Activated CD4-positive, alpha-beta T cell treated with anti-CD3 and anti-CD28 coated beads, Interleukin-2, amount 50 U/mL, for 4 hours (primary cell): ENCODE results near the gene ACO1.
A peak's percentile ranks its signal among the peaks of the same experiment; 100 is the strongest.

Experiments used
- DNase-seq, 2 experiments: peaks; one replicate each; pipeline ENCODE4 v3.0.0-alpha.2; 2020

Gene ACO1

DNA sequence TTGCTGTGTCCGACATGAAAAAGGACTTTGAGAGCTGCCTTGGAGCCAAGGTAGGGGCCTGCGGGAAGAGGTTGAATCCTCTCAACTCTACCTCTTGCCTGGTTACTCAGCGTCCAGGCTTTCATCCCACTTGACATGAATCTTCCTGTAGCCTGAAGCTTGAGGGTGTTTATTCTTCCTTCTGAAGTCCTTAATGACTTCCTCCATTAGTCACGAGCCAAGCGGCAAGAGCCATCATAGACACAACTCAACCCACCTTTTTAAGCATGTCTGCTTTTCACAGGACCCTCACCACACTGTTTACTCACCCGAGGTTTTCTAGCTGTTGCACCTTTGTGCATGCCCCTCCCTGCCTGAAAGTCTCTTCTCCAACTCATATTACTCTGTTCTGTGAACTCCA lies 40.2 kb downstream of the ACO1 start:
- no peak for DNase-seq

GRCh38 chr9:32426278-32426939 lies 42.0 kb downstream of the ACO1 start:
- no peak for DNase-seq

- DNase-seq = no peak
Observed at GRCh38 chr9:32427111-32427873, 42.8 kb downstream of the ACO1 start.

DNA sequence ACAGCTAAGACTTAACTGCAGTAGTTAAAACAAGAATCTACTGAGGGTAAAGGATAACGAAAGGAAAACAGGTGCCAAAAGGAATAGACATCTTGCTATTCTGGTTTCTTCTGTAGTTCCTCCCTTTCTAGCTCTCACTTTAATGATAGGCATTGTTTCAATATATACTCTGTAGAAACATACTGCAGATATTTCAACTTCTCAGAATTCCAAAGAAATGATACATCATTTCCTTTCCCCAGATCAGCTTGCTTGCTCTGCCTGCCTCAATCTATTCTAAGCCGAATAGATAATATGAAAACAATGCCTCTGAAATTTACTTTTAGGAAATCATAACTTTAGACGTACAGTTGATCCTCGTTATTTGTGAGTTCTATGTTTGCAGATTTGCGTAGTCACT lies 46.3 kb downstream of the ACO1 start:
- no peak for DNase-seq

DNA sequence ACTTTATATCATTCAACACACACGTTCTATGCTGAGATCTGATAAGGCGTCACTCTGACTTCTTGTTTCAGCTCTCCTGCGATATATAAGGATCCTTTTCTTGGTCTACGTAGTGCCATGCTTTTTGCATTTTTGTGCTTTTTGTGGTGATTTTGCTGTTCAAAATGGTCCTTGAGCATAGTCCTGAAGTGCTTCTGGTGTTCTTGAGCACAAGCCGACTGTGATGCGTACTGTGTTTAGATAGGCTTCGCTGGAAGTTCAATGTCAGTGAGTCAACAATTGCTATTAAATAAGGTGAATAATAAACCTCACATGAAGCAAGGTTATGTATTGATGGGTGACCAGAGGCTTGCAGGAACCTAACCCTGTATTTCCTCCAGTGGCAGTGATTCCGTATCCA lies 46.8 kb downstream of the ACO1 start:
- no peak for DNase-seq

GRCh38 chr9:32431940-32432555 lies 47.6 kb downstream of the ACO1 start:
- peak; percentile 29 to 31 for DNase-seq

- no peak for DNase-seq
Observed at GRCh38 chr9:32434892-32435291, 50.4 kb downstream of the ACO1 start.

DNA sequence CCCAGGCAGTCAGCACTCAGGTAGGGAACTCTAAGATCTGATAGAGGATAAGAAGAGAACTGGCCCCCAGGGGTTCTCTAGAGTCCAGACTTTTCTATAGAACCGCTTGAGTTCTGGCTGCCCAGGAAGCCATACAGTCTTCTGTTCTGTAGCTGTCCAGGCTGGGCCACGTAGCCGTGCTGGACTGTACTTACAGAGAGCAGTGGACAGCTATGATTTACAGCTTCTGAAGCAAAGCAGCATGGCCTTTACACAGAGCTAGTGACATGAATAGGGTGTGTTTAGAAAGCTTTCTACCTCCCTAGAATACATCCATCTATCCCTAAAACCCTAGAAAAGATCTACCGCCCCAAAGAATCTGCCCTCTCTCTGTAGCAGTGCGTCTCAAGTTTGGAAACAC lies 57.2 kb downstream of the ACO1 start:
- no peak for DNase-seq

- DNase-seq = no peak
Observed at GRCh38 chr9:32442433-32442832, 58.0 kb downstream of the ACO1 start.

GRCh38 chr9:32449969-32450368 lies 65.5 kb downstream of the ACO1 start:
- DNase-seq = no peak

DNA sequence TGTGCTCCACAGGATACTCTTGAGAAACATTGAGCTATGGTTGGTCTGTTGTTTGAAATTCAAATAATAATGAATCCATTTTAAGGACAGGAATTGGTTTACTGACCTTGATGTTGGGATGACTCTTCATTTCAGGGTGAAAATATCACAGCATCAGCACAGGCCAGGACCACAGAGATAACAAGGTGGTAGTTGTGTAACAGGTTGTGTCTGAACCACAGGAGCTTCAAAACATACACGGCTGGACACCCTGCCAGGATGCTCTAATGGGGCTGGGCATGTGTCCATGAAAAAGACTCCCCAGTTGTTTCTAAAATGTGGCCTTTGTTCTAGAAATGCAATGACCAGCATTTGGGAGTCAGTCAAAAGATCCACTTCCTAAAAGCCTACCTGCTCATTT lies 69.8 kb downstream of the ACO1 start:
- no peak for DNase-seq

DNA sequence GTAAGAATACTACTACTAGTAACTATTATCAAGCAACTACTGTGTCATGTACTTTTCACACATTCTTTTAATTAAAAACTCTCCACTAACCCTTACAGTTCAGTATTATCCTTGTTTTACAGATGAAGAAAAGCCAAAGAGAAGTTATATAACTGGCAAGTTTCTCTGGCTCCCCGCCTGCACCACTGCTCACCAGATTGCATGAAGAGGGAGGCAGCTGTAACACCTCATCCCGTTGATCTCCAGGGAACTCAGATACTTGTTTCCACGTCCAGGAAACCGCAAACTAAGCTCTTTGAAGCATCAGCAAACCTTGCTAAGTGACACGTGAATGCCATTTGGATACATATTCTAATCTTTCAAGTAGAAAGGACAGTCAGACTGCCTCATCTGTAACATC lies 71.3 kb downstream of the ACO1 start:
- no peak for DNase-seq

DNA sequence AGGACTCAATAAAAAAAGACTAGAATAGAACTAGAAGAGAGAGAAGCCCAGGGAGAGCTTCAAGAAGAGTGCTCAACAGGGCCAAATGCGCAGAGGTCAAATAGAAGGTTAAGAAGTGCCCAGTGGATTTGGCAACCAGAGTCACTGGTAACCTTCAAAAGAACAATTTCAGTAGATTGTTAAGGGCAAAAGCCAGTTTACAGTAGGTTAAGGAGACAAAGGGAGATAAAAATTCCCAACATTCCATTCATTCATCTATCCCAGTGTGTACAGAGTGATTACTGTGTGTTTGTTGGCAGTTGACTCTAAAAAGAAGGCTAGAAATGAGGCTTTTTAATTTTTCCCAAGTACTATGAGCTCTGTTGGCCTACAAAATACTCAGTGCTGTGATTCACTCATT lies 72.1 kb downstream of the ACO1 start:
- no peak for DNase-seq

DNA sequence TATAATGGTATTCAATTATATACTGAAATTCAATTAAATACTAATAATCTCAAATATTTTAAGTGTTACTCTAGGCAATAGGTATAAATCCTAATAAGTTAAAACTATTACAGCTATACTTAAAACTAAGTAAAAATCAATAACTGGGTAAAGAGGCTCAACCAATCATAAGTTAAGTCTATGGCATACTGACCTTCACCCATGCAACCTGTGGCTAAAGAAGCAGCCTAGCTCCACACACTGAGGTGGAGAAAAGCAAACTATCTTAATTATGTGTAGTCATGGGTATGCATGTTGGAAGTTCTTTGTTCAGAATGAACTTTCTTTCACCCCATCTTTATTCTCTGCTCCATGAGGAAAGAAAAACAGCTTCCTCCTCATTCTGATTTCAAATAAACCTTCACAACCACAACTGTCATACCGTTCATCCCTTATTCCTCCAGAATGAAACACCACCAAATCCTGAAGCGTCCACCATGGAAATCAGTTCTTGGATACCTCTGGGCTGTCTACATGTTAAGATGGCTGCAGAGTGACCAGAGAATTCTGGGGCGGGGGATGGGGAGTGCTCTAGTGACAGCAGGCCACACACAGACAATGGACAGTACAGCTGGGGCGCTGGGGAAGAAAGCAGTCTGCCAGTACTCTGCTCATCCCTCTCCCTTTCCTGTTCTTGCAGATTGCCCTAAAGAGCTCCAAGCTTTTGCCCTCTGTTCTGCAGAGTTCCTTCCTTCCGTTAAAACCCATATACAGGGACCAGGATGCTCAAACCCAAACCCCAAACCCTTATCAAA lies 79.3 kb downstream of the ACO1 start:
- DNase-seq = no peak

DNA sequence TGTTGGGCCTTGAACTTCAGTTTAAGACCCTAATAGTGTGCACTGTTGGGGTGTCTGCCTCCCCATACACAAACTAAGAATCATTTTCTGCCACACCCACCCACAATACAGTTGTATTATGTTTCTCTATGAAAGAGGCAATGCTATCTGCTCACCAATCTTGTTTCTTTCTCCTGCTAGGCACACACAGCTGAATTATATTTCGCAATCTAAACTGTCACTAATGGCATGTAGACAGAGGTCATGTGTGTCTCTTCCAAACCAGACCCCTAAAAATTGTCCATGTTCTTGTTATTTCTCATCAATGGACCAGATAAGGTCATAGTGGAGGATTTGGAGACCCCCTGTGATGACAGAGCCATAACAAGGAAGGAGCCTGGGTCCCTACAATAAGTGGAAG lies 84.3 kb downstream of the ACO1 start:
- DNase-seq = no peak

DNA sequence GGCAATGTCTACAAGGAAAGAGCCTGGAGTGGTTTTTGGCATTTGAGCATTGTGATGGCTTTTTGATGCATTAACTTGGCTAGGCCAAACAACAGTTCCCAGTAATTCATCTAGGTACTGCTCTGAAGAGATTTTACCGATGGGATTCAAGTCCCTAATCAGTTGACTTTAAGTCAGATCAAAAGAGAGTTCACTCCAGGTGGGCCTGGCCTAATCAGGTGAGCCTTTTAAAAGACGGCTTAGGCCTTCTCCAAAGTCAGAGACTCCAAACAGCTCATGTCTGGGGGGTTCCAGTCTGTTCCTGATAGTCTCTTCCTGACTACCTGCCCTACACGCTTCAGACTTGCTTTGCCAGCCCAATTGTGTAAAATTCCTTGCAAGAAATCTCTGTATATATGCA lies 87.9 kb downstream of the ACO1 start:
- DNase-seq = no peak

DNA sequence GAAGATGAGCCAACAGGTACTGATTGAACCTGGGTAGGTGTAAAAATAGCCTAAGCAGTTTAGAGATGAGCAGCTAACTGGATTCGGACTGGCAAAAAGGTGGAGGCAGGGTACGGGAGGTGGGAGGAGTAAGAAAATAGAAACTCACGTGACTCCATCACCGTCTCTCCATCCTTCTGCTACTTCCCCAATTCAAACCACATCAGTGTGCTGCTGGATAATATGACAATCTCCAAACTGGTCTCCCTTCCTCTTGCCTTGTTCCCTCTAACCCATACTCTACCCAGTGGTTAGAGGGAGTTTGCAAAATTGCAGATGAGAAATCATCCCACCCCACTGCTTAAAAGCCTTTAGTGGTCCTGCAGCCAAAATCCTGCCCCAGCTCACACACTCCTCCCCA lies 98.9 kb downstream of the ACO1 start:
- no peak for DNase-seq

DNA sequence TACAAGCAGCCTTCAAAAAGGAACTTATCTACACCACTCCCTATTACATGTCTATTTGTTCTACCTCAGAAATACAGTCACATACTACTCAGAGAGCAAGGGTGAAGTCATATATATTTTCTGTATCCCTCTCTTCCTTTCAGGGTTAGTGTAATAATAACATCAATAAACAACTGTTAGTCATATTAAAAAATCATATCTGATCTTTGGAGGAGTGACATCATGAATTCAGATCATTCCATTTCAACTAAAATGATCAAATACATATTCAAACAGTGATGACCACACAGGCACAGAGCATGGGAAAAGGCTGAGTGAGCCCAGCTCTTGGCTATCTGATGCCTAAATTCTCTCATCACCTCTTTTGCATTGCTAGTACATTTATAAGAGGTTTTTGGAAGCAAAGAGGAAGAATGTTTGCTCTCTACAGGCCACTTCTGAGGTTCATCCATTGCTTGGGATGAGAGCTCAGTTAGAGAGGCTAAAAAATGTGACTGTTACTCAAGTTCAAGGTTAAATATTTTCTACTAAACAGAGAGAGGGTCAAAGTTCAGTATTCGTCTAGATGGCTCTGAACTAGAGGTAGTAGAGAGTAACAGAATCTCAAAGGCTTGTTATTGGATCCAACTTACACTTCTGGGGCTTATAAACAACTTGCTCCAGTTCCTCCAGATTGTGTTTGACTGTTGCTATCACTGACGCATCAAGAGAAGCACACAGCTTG lies 102.6 kb downstream of the ACO1 start:
- DNase-seq = no peak

DNA sequence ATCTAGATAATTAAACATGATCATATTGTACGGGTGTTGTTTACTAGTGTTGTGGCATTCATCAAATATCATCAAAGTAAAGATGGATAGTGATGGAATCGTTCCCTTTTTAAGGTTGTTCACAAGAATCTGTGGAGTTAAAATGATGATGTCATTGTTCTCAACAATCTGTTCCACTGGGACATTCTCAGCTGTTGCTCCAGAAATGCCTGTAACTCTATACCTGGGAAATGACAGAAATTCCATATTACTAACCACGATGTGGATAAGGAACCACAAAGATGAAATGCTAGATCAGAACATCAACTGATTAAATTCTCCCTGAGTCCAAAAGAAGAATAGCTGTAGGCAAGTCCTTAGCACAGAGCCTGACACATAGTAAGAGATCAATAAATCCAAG lies 103.5 kb downstream of the ACO1 start:
- DNase-seq = no peak

DNA sequence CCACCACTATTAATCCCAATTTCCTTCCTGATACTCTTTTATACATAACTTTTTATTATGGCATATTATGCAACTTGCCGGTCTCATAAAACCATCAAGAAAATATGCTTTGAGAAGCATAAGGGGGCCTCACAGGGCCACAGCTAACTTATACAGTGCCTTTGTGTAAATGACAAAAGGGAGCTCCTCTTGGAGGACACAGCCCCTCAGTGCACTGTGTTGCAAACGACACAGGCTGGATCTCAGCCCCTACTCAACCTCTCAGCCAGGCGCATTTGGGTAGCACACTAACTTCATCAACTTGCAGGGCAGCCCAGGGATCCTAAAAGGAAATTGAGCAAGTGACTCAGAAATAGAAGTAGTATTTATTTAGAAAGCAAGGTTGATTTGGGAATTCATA lies 106.2 kb downstream of the ACO1 start:
- no peak for DNase-seq

- no peak for DNase-seq
Observed at GRCh38 chr9:32497921-32498320, 113.5 kb downstream of the ACO1 start.

- DNase-seq = no peak
Observed at GRCh38 chr9:32500768-32501167, 116.3 kb downstream of the ACO1 start.

- DNase-seq = no peak
Observed at GRCh38 chr9:32501868-32502267, 117.4 kb downstream of the ACO1 start.
